Cardiac fibroblast (primary cell): ENCODE data around the gene ZEB1.
"Not testable (repeated sequence)": the region's sequence is repeated elsewhere in the genome, so short reads cannot be mapped to it uniquely, and the experiment has no call there.

Source experiments
- DNase-seq, 2 donors: peaks; one replicate each; pipeline versions ENCODE4 v3.0.0 to v3.0.0-alpha.2; 2010; ENCODE audit warnings: low read depth in 2 of 2
- H3K4me3 ChIP-seq, 2 donors: replicated peaks in 1 of 2; 1 replicate in 1 of 2; 2 replicates in 1 of 2; pipeline ENCODE4 v1.5.1; 2011; ENCODE audit warnings: low read depth in 2 of 2, low read length in 2 of 2, mild to moderate bottlenecking in 2 of 2, moderate library complexity in 1 of 2
- CTCF ChIP-seq: IDR thresholded peaks from one replicate; pipeline ENCODE4 v1.5.1; 2011; ENCODE audit warnings: low read depth, mild to moderate bottlenecking, low read length, inconsistent platforms

Gene ZEB1

GRCh38 chr10:31347705-31348104, 28.7 kb downstream of the ZEB1 start:
- H3K4me3 ChIP-seq: no peak overlapping the region
- no peak for TF ChIP-seq CTCF
- no peak for DNase-seq

DNA sequence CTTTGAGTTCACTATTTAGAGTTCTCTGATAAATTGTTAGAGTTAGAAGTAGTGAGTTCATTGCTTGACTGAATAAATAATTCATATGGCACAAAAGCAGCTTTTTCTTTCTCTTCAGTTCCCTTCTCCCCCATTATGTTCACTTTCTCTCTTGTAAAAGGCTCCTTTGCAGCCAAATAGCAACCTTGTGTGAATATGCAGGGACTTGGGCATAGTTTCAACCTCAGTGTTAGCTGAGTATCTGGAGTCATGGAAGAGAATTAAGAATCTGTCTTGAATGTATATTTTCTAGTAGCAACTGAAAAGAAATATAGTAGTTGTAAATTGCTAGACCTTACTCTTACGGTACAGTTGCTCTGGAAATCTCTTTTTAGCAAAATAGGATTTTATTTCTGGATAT, 31.9 kb downstream of the ZEB1 start:
- H3K4me3 ChIP-seq: no peak overlapping the region
- DNase-seq: no peak
- no peak for TF ChIP-seq CTCF

GRCh38 chr10:31352436-31353226, 33.6 kb downstream of the ZEB1 start:
- no peak for TF ChIP-seq CTCF
- no peak for DNase-seq
- H3K4me3 ChIP-seq: no peak overlapping the region

DNA sequence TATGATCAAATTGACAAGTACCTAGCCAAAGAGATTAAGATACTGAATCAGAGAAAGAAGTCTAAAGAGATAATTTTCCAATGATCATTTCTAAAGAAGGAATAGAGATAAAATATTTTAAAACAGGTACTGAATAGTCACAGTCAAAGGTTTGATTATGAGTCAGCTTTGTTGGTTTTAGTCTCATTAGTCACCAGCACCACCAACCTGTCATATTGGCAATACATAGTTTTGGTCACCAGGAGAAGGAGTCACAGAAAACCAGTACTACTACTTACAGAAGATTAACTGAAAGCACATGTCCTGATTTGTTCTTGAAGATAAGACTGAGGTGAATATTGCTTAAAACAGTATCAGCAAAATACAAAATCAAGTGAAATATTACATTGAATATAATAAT, 34.6 kb downstream of the ZEB1 start:
- DNase-seq: peak; percentile 25 to 78

GRCh38 chr10:31358688-31359330, 39.8 kb downstream of the ZEB1 start:
- peak; percentile 49 to 50 for DNase-seq
- no peak overlapping the region for H3K4me3 ChIP-seq
- no peak for TF ChIP-seq CTCF

More for the DNA sequence above, 34.6 kb downstream of the ZEB1 start:
- H3K4me3 ChIP-seq: no peak overlapping the region
- TF ChIP-seq CTCF: peak; percentile 14

DNA sequence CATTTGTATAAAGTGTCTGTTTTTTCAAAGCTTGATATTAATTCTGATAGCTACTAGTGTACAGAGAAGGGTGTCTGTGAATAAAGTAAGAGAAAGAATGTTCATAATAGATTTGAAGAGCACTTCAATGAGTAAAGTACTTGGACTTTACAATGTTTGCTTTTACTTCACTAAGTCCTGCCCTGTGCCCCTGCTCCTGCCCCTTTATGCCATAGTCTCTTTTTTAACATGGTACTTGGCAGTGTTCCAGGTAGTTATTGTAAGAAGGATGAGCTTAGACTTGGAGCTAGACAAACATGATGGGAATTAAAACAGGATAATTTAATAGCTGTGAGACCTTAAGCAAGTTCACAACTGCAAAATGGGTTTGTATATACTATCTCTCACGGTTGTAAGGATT, 41.0 kb downstream of the ZEB1 start:
- no peak overlapping the region for H3K4me3 ChIP-seq
- DNase-seq: peak; percentile 34 to 36
- no peak for TF ChIP-seq CTCF

GRCh38 chr10:31361475-31361874, 42.5 kb downstream of the ZEB1 start:
- H3K4me3 ChIP-seq, DNase-seq: not testable (repeated sequence)
